C4-2B (cell line): ENCODE results near the gene ZNF346.

Experiments
- CTCF ChIP-seq: fragments of 450-650 bp; conservative IDR thresholded peaks from 2 replicates; pipeline ENCODE4 v1.5.1; 2017; ENCODE audit warnings: mild to moderate bottlenecking
- ZFX ChIP-seq: fragments of 450-650 bp; IDR thresholded peaks from 2 replicates; pipeline ENCODE4 v1.6.1; 2017

GRCh38 chr5:177113566-177114424, 91.3 kb downstream of the ZNF346 start:
- peak; percentile 100 for TF ChIP-seq CTCF
- TF ChIP-seq ZFX, result no peak
